HG03342 (cell line): ENCODE measurements around the gene CNIH2.
"Not testable (repeated sequence)": the region's sequence is repeated elsewhere in the genome, so short reads cannot be mapped to it uniquely, and the experiment has no call there.

Experiments used
- ATAC-seq: cut with Tn5 transposase; IDR thresholded peaks from one replicate; pipeline ENCODE4 v1.9.1; 2021; ENCODE audit warnings: mild to moderate bottlenecking, moderate library complexity; ENCODE audit not compliant: unreplicated experiment

CNIH2 gene

GRCh38 chr11:66313321-66314185 lies 35.6 kb downstream of the CNIH2 start:
- no peak for ATAC-seq

DNA sequence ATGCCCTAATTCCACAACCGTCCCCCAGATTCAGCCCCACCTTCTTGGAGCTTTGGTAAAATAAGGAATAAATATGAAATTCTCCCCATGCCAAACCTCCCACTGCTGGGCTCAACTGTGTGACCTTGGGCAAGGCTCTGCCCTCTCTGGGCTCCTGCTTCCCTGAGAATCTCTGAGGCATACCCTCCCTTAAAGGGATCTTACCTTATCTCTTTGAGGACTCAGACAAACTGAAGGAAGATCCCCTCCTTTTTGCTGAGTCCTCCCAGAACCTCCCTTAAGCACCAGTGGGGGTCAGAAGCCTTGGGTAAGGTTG lies 36.2 kb downstream of the CNIH2 start:
- ATAC-seq = no peak

DNA sequence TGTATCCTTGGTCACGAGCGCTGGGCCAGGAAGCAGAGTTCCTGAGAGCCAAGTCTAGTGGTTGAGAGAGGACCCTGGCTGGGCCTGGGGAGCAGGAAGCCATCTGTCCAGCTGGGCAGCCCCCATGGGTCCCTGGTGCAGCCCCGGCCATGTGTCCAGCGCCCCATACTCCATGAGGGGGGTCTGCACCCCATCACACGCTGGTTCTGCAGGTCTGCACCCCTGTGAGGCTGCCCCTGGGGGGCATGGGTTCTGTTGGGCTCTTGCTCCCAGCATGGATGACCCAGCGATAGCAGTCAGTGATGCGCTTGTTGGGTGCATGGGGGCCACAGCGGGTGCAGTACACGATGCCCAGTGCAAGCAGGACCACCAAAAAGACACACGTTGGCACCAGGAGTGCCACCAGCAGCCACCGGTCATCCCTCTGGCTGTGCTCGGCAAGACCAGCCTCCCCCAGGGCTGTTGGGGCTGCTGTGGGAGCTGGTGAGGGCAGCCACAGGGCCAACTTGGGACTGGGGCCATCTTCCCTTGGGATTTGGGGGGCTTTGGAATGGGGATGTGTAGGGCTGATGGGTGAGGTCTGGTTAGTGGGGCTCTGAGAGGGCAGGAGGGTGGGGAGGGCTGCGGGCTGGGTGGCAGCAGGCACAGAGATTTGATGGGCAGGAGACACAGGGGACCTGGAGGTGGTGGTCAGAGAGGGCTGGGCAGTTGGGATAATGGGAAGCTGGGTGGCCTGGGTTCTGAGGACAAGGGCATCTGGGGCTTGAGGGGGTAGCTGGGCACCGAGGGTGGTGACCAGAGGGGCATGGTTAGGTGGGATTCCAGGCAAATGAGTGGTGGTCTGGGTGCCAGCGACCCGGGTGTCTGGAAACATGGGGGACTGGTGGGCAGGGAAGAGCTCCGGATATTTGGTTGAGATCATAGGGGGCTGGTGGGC lies 36.9 kb downstream of the CNIH2 start:
- ATAC-seq = no peak

DNA sequence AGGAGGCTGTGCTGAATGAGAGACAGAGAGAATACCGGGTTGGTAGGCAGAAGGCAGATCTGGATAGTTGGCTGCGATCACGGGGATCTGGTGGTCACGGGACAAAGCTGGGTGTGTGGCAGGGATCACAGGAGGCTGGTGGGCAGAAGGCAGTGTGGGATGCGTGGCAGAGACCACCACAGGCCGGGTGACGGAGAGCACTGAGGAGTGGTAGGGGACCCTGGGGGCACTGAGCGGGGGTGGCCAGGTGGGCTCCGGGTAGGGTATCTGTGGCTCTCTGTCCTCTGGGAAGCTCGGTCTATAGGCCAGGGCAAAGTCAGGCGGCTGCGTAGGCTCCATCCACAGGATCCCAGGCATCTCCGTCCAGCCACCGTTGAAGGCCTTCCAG lies 37.5 kb downstream of the CNIH2 start:
- no peak for ATAC-seq

DNA sequence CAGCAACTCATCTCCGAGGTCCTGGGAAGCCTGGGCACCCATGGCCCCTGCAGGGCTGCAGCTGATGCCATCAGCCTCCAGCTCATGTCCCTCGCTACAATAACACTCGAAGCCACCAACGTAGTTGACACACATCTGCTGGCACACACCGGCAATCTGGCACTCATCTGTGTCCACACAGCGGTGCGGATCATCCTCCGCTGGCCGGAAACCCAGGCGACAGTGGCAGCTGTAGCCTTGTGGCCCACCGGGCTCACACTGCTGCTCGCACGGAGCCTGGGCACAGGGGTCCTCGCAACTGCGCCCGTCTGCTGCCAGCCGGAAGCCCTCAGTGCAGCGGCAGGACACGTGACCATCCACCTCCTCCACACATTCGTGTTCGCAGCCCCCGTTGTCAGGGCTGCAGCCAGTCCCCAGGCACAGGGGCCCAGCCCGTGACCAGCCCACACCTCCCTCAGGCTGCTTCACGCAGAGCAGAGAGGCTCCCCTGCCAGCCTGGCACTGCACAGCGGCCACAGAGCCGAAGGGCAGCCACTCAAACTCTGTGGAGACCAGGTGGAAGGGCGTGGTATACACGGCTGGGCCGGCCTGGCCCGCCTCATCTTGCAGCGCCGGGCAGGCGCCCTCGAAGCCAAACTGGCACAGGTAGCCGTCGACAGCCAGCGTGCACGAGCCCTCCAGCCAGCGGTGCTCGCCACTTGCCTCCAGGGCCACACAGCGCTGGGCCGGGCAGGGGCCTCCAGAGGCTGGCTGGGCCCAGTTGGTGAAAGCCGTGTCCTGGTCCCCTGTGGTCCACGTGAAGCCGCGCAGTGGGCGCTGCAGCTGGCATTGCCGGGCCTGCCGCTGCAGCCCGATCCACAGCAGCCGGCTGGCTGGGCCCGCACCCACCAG lies 38.2 kb downstream of the CNIH2 start:
- no peak for ATAC-seq

GRCh38 chr11:66316849-66317251 lies 38.9 kb downstream of the CNIH2 start, which contains the start of gene CD248:
Gene CD248 (minus strand): TSS chr11:66317044. CDS start chr11:66317027, 17 bp downstream.
- ATAC-seq = no peak

DNA sequence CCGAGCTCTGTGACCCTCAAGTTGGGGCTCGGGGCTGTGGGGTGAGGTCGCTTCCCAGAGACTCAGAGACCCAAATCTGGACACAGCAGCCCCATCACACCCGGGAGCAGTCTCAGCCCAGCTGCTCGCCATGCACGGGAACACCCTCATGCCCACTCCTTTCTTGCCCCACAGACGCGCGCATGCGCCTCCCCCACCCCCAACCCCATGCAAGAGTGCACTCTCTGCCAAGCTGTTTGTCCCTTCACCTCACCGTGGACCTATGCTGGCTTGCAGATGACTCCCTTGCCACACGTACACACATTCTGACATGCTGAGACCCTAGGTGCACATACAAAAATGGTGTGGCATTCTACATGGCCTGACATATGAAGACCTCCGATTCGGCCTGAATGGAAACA lies 39.3 kb downstream of the CNIH2 start:
- no peak for ATAC-seq

DNA sequence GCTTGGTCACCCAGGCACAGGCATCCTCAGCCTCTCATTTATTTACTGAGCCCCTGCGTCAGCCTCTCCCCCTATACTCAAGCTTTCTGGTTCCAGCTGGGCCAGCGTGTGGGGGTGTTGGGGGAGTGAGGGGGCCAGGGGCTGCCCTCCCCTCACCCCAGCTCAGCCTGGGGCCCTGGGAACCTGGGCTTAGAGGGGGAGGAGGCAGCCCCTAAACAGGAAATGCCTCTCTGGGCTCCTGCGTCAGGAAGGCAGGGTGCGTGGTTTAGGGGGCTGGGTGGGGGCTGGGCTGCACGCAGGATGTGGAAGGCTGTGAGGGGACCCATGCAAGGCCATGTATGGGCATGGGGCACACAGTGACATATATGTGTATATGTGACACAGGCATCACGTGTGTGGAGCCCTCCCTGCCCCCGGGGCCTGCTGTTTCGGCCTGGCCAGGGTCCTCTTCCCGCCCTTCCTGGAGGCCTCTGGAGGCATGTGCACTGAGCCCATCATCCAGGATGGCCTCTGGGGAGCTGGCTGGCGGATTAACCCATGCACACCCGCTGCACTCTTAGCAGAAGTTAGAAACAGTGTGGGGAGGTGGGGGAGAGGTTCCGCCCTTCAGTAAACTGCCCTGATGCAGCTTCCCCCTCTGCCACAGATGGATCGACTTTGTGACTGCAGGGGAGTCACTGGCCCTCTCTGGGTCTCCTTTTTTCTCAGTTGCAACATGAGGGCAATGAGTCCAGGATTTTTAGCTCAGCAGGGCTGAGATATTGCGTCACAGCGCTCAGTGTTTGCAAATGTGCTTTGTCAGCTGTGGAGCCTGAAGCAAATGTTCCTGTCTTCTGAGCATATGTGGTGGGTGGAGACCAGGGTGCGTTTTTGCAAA lies 40.0 kb downstream of the CNIH2 start:
- no peak for ATAC-seq

DNA sequence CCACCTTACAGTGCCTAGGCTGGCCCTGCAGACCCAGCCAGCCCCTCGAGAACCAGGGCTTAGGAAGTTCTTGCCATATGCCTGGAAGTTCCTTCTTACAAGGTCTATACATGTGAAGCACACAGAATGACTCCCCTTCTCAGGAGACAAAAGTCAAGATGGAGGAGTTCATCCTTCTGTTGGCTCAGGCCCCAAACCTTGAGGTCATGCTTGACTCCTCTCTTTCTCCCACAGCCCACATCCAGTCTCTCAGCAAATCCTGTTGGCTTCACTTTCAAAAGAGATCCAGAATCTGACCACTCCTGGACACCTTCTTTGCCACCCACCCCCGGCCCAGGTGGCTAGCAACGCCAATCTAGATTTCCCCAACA lies 40.6 kb downstream of the CNIH2 start:
- ATAC-seq = no peak

GRCh38 chr11:66320289-66320688 lies 42.3 kb downstream of the CNIH2 start:
- ATAC-seq = not testable (repeated sequence)

DNA sequence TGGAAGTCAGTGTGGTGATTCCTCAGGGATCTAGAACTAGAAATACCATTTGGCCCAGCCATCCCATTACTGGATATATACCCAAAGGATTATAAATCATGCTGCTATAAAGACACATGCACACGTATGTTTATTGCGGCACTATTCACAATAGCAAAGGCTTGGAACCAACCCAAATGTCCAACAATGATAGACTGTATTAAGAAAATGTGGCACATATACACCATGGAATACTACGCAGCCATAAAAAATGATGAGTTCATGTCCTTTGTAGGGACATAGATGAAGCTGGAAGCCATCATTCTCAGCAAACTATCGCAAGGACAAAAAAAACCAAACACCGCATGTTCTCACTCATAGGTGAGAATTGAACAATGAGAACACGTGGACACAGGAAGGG lies 42.8 kb downstream of the CNIH2 start:
- ATAC-seq = not testable (repeated sequence)

DNA sequence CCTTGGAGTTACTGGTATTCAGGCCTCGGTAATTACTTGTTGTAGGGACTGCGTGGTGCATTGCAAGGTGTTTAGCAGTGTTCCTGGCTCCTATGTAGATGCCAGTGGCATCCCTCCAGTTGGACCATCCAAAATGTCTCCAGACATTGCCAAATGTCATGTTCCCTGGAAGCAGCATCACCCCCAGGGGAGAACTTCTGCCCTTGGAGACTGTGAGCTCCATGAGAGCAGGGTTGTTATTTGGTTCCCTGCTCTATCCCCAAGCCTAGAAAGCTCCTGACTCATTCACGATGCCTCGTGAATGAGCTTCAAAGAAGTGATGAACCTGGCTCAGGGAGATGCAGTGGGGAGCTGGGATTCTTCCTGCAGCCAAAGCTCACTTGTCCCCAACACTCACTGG lies 43.6 kb downstream of the CNIH2 start:
- ATAC-seq = no peak

GRCh38 chr11:66322732-66323427 lies 44.9 kb downstream of the CNIH2 start:
- no peak for ATAC-seq

- no peak for ATAC-seq
Observed at GRCh38 chr11:66323684-66324083, 45.7 kb downstream of the CNIH2 start.

DNA sequence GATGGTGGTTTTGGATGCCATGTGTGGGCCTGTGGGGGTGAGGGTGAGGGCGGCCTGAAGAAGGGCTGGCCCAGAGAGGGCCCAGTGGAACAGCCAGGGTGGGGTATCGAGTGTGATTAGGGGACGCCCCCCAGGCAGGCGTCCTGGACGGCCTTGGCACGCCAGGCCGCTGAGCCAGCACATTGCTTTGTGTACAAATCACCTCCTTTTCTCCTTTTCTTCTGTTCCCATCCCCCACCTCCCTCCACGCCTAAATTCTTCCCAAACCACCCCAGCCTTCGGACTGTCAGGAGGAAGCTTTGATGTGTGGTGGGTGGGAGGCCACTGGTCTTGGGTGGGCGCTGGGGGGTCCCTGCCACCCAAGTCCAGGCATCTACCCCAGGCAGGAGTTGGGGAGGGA lies 46.7 kb downstream of the CNIH2 start:
- ATAC-seq = no peak

DNA sequence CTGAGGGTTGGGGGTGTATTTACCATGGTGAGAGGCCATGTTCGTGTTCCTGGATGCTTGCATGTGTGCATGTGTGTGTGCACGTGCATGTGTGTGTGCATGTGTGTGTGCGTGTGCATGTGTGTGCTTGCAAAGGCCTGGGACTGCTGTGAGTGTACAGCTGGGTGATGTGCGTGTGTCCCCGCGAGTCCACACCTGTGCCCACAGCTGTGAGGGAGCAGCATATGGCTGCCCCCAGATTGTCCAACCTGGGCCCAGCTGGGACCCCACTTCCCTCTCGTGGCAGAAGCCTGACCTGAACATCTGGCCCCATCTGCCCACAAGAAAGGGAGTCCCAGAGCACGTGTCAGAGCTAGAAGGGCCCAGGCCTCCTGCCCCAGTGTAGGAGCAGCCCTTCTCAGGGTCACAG lies 47.3 kb downstream of the CNIH2 start:
- ATAC-seq = no peak

- no peak for ATAC-seq
Observed at GRCh38 chr11:66326261-66327111, 48.5 kb downstream of the CNIH2 start.
